Esophagus muscularis mucosa (tissue), 4 donors: Measurements from ENCODE around the gene CFHR4. TPM values are rescaled to one million over a fixed set of nuclear protein-coding genes. Genes with fewer than 3 reads are reported as not detected.

Source experiments
- DNase-seq: peaks from one replicate; pipeline ENCODE4 v3.0.0-alpha.2; 2017; ENCODE audit errors: extremely low spot score
- H3K27ac ChIP-seq, 4 donors: fragments of 200-600 bp; sonication (generic); replicated peaks in 1 of 4; 1 replicate in 3 of 4; 2 replicates in 1 of 4; pipeline ENCODE4 v1.5.1; 2016 to 2019; ENCODE audit warnings: mild to moderate bottlenecking in 1 of 4
- H3K27me3 ChIP-seq, 4 donors: fragments of 200-600 bp; sonication (generic); one replicate each; pipeline versions ENCODE4 v1.5.1 to v1.6.0; 2016 to 2019
- H3K36me3 ChIP-seq, 4 donors: fragments of 200-600 bp; sonication (generic); one replicate each; pipeline ENCODE4 v1.5.1; 2016 to 2019
- H3K4me1 ChIP-seq, 4 donors: fragments of 200-600 bp; sonication (generic); one replicate each; pipeline ENCODE4 v1.5.1; 2016 to 2019
- H3K4me3 ChIP-seq, 4 donors: fragments of 200-600 bp; sonication (generic); 1 replicate in 2 of 4; 2 replicates in 2 of 4; pipeline ENCODE4 v1.5.1; 2016 to 2019; ENCODE audit warnings: mild to moderate bottlenecking in 4 of 4, moderate library complexity in 1 of 4
- H3K9me3 ChIP-seq, 4 donors: fragments of 200-600 bp; sonication (generic); 1 replicate in 3 of 4; 2 replicates in 1 of 4; pipeline ENCODE4 v1.5.1; 2016 to 2019
- CTCF ChIP-seq, 3 experiments: fragments of 200-600 bp in 2 of 3; fragments of 450-650 bp in 1 of 3; sonication (generic) in 2 of 3; IDR thresholded peaks; one replicate each; pipeline ENCODE4 v1.5.1; 2017 to 2019; ENCODE audit warnings: antibody characterized with exemption in 3 of 3, mild to moderate bottlenecking in 2 of 3, moderate library complexity in 1 of 3
- EP300 ChIP-seq: sonication (generic); formaldehyde crosslinking; IDR thresholded peaks from one replicate; pipeline ENCODE4 v1.6.1; 2017; ENCODE audit warnings: antibody characterized with exemption
- POLR2A ChIP-seq: fragments of 450-650 bp; IDR thresholded peaks from one replicate; pipeline ENCODE4 v1.6.1; 2017; ENCODE audit warnings: antibody characterized with exemption, moderate library complexity, mild to moderate bottlenecking, low read depth
- POLR2AphosphoS5 ChIP-seq, 2 donors: sonication (generic); formaldehyde crosslinking; IDR thresholded peaks; one replicate each; pipeline ENCODE4 v1.6.1; 2017; ENCODE audit warnings: antibody characterized with exemption in 2 of 2
- WGBS: methylation state at CpG from one replicate; pipeline ENCODE4 v1.1.5; 2018; 5-methylcytosine and 5-hydroxymethylcytosine counted together
- intact Hi-C: fragments of 100-400 bp; cut with DNase I; formaldehyde crosslinking; loops from one replicate; pipeline ENCODE4 v1.15.1; 2023
- total RNA-seq, 4 donors: library from RNA; depleted of rRNA; stranded (reverse); fragments of >200 nt; gene quantifications; one replicate each; pipeline versions ENCODE4 v1.1.0 to v1.2.1, GENCODE V29; 2016

CFHR4 gene
- total RNA-seq, 4 donors from 2014 or later: not detected

- WGBS: 93% methylated on average over 1 of the region's 1 CpG
- intact Hi-C loops: no loop called here
- no peak overlapping the region for H3K4me3 ChIP-seq
- no peaks in the 10 kb centered on the region for H3K4me1 ChIP-seq
- no peaks in the 10 kb centered on the region for H3K36me3 ChIP-seq
- no peaks in the 10 kb centered on the region for H3K9me3 ChIP-seq
- DNase-seq: no peak
- TF ChIP-seq CTCF (IDR thresholded peaks at IDR 0.05) (no peak), POLR2AphosphoS5 (IDR thresholded peaks at IDR 0.05) (no peak), EP300 (no peak), POLR2A (no peak)
- H3K27me3 ChIP-seq: no peaks in the 10 kb centered on the region
- H3K27ac ChIP-seq: no peak overlapping the region
Measured at GRCh38 chr1:196955926-196956325, 68.1 kb downstream of the CFHR4 start.

DNA sequence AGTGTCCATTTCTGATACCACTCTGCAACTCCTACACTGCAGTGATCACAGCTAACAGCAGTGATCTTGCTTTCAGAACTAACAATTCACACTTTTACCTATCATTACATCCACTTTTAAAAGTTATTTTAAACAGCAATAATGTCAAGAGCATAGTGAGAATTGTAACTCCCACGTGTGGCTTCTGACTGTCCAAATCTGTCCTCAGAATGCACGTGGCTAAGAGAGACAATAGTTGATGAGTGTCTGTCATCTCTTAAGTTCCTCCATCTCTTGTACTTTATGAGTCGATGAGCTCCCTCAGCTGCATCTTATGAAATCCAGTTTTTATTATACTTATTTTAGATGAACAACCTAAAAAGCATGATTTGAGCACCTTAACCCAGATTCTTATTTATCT lies 73.0 kb downstream of the CFHR4 start:
- Histone ChIP-seq H3K4me3 (no peak overlapping the region), H3K9me3 (no peaks in the 10 kb centered on the region), H3K27me3 (no peaks in the 10 kb centered on the region), H3K27ac (no peak overlapping the region), H3K36me3 (no peaks in the 10 kb centered on the region), H3K4me1 (no peaks in the 10 kb centered on the region)
- WGBS: 70% methylated on average over 3 of the region's 3 CpGs
- DNase-seq: no peak
- TF ChIP-seq EP300 (no peak), POLR2AphosphoS5 (IDR thresholded peaks at IDR 0.05) (no peak), POLR2A (no peak)
- intact Hi-C loops: no loop called here

Other genes starting within 250 kb of the CFHR4 start
- 10 to 100 TPM; 36.1 to 63.8 (median 53.1) TPM for gene CFH, start 236.0 kb upstream of the CFHR4 start, total RNA-seq
- gene CFHR3, start 113.2 kb upstream of the CFHR4 start, total RNA-seq: not detected
- under 1 TPM in 1 of 4 donors, not detected in 3; 0.39 TPM for gene CFHR1, start 68.3 kb upstream of the CFHR4 start, total RNA-seq
- gene CFHR2, start 55.7 kb downstream of the CFHR4 start, total RNA-seq: not detected
- not detected for gene CFHR5, start 89.5 kb downstream of the CFHR4 start, total RNA-seq
- not detected for gene F13B, start 179.2 kb downstream of the CFHR4 start, total RNA-seq